NCI-H2227 (cell line): Measurements from ENCODE around the gene PCYT1A.
"Not testable (repeated sequence)": the region's sequence is repeated elsewhere in the genome, so short reads cannot be mapped to it uniquely, and the experiment has no call there.

Experiments
- DNase-seq: peaks from one replicate; lab custom pipeline; 2025; ENCODE audit not compliant: unreplicated experiment; lab: John Stamatoyannopoulos, UW

Gene PCYT1A

DNA sequence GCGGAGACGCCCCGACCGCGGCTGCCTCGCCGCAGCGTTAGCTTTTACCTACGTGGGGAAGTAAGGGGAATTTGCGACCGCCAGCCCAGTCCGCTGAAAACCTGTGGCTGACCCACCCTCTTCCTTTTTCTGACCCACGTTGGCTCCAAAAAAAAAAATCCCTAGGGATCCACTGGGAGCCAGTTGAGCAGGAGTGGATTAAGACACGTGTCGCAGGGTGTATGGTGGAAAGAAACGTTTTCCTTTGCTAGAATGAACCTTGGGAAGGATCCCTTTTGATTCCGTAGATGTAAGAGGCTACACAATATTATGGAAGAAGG lies 575 bp upstream of the PCYT1A start:
- peak; percentile 73 for DNase-seq

GRCh38 chr3:196287090-196287439 lies 461 bp downstream of the PCYT1A start:
- peak; percentile 52 for DNase-seq

GRCh38 chr3:196284396-196284795 lies 3.1 kb downstream of the PCYT1A start:
- DNase-seq = no peak

- DNase-seq = no peak
Measured at GRCh38 chr3:196281962-196282361, 5.6 kb downstream of the PCYT1A start.

DNA sequence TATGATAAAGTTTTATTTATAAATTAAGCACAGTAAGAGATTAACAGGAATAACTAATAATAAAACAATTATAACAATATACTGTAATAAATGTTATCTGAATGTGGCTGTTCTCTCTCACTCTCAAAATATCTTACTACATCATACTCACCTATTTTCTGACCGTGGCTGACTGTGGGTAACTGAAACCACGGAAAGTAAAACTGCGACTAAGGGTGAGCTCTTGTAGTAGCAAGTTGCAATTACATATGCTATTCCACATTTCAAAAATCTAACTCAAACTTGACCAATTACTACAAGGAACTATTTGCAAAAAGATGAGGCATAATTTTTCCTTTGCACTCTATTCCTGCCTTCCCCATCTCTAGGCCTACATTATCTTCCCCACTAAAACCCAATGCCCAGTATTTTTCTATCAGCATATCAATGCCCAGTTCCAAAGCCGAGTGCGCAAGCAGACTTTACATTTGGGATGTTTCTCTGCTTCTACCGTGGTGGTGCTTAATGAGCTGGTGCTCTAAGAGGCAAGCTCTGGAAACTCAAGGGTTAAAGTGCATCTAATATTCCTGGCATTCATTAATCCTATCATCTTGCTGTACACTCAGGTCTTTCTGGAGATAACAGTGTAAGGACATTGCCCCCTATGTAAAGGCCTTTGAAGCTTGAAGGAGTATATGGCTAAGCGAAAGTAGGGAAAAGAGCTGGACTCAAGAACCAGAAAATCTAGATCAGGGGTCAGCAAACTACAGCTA lies 6.7 kb downstream of the PCYT1A start:
- DNase-seq = no peak

DNA sequence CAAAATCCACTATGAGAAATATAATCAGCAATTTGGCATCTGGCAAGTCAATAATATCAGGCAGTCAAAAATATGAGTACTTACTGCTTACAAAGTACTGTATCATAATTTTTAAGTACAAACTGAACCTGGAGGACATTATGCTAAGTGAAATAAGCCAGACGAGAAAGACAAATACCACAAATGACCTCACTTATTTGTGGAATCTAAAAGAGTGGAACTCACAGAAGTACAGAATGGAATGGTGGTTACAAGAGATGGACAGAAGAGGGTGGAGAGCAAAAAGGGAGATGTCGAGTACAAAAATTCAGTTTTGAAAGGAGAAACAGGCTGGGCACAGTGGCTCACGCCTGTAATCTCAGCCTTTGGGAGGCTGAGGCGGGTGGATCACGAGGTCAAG lies 12.4 kb downstream of the PCYT1A start:
- no peak for DNase-seq

GRCh38 chr3:196274585-196274984 lies 12.9 kb downstream of the PCYT1A start:
- no peak for DNase-seq

GRCh38 chr3:196273655-196274054 lies 13.9 kb downstream of the PCYT1A start:
- no peak for DNase-seq

DNA sequence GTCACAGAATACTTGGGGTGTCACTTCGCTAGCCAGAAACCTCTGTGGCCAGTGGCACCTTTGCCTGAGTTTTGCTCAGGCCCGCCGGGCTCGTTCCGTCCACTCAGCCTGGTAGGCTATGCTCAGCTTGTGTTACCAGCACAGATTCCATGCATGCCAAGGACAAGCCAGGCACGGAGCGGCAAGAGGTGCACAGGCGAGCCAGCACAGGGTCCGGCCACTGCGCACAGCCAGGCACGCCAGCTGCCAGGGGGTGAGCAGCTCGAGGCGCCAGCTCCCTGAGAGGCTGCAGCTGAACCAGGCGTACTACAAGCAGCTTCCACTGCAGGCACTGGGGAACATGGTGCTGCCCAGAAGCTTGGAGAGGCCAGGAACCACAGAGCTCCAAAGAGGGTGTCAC lies 14.7 kb downstream of the PCYT1A start:
- no peak for DNase-seq

GRCh38 chr3:196270499-196270898 lies 17.0 kb downstream of the PCYT1A start:
- DNase-seq = no peak

DNA sequence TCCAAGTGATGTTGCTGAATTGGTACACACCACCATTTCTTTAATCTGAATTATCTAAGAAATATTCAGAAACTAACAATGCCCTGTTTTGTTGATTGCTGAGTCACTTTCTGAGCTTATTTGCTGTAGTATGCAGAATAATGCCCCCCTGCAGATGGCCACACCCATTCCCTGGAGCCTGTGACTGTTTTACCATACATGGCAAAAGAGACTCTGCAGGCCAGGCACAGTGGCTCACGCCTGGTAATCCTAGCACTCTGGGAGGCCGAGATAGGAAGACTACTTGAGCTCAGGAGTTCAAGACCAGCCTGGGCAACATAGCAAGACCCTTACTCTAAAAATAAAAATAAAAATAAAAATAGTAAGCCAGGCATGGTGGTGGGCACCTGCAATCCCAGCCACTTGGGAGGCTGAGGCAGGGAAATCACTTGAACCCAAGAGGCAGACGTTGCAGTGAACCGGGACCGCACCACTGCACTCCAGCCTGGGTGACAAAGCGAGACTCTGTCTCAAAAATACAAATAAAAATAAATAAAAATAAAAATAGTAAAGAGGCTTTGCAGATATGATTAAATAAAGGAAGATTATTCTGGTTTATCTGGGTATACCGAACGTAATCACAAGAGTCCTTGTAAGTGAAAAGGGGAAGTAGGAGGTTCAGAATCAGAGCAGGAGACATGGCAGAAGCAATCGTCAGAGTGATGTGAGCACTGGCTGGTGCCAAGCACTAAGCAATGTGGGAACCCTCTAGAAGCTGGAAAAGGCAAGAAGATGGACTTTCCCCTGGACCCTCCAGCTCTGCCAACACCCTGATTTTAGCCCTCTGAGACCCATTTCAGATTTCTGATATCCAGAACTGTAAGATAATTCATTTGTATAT lies 19.0 kb downstream of the PCYT1A start:
- DNase-seq = no peak

- no peak for DNase-seq
Measured at GRCh38 chr3:196263819-196264218, 23.7 kb downstream of the PCYT1A start.

DNA sequence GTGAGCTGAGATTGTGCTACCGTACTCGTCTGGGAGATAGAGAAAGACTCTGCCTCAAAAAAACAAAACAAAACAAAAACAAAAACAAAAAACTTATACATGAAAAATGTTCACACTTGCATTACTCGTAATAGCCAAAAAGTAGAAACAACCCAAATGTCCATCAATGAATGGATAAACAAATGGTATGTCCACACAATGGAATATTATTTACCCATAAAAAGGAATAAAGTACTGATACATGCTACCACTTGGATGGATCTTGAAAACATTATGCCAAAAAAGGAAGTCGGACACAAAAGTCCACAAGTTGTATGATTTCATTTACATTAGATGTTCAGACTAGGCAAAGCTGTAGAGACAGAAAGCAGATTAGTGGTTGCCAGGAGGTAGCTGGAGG lies 26.7 kb downstream of the PCYT1A start:
- DNase-seq = no peak

DNA sequence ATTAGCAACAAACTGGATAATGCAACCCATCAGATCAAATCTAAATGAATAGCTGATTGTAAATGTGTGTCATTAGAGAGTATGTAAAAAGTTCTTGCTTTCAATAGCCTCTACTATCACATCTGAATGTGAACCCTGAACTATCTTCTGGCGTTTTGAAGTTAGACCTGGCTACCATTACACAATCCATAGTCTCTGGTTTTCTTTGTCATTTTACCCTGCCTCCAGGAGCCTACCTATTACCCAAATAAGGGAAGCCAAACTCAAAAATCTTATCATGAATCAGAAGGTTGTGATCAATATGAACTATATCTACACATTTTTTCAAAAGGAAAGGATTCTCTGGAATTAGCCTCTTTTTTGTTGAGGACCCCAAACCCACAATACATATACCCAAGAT lies 31.8 kb downstream of the PCYT1A start:
- no peak for DNase-seq

- no peak for DNase-seq
Measured at GRCh38 chr3:196254376-196255283, 32.9 kb downstream of the PCYT1A start.

DNA sequence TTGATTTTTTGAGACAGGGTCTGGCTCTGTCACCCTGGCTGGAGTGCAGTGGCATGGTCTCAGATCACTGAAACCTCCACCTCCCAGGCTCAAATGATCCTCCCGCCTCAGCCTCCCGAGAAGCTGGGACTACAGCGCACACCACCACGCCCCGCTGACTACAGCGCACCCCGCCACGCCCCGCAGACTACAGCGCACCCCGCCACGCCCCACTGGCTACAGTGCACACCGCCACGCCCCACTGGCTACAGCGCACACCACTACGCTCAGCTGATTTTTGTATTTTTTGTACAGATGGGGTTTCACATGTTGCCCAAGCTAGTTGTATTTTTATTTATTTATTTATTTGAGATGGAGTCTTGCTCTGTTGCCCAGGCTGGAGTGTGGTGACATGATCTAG lies 35.6 kb downstream of the PCYT1A start:
- DNase-seq = no peak

GRCh38 chr3:196246612-196247308 lies 40.8 kb downstream of the PCYT1A start:
- no peak for DNase-seq

DNA sequence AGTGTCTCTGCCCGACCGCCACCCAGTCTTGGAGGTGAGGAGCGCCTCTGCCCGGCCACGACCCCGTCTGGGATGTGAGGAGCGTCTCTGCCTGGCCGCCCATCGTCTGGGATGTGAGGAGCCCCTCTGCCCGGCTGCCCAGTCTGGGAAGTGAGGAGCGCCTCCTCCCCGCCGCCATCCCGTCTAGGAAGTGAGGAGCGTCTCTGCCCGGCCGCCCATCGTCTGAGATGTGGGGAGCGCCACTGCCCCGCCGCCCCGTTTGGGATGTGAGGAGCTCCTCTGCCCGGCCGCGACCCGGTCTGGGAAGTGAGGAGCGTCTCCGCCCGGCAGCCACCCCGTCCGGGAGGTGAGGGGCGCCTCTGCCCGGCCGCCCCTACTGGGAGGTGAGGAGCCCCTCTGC lies 43.4 kb downstream of the PCYT1A start:
- not testable (repeated sequence) for DNase-seq

DNA sequence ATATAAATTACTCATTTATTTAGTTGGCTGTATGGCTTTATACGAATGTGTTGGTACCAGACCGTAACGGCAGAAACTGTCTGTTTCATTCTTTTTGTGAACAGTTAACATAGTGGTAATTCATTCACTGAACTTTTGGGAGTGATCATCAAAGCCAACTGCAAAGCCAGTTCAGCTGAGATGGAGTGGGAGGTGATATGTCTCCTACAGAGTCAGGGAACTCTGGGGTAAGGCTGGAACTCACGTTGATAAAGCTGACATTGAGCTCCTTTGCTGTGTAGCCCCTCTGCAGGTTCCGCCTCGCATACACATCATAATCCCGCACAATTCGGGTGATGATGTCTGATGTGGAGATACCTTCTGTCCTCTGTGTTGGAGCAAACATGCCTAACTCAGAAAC lies 45.8 kb downstream of the PCYT1A start:
- DNase-seq = no peak

DNA sequence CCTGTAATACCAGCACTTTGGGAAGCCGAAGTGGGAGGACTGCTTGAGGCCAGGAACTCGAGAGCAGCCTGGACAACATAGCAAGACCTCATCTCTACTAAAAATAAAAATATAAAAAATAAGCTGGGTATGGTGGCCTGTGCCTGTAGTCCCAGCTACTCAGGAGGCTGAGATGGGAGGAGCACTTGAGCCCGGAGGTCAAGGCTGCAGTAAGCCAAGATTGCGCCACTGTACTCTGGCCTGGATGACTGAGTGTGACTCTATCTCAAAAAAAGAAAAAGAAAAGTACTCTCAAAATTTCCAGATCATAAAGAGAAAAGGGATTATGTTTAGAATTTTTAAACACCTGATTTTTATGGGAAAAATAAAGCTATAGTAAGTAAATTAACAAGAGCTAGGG lies 47.1 kb downstream of the PCYT1A start:
- no peak for DNase-seq
